ENCODE results near the gene KCTD21.

The KCTD21 gene

GRCh38 chr11:78147807-78148206 is 40.6 kb downstream of the KCTD21 start:
- in situ Hi-C loops (cut with HindIII; ENCODE audit: low sequenced_read_pairs): no loop called here

- in situ Hi-C loops (cut with HindIII; ENCODE audit: low sequenced_read_pairs): no loop called here
Measured at GRCh38 chr11:78145511-78146025, 42.9 kb downstream of the KCTD21 start.

- in situ Hi-C loops (cut with HindIII; ENCODE audit: low sequenced_read_pairs): no loop called here
Measured at GRCh38 chr11:78140392-78141077, 47.9 kb downstream of the KCTD21 start.

GRCh38 chr11:78139422-78140391 is 48.7 kb downstream of the KCTD21 start, which contains the start of gene ALG8:
Gene ALG8 (minus strand): TSS chr11:78139626. CDS start chr11:78139588, 38 bp downstream.
- in situ Hi-C loops (cut with HindIII; ENCODE audit: low sequenced_read_pairs): no loop called here

- in situ Hi-C loops (cut with HindIII; ENCODE audit: low sequenced_read_pairs): no loop called here
Measured at GRCh38 chr11:78138694-78139421, 49.6 kb downstream of the KCTD21 start.

- in situ Hi-C loops (cut with HindIII; ENCODE audit: low sequenced_read_pairs): no loop called here
Measured at GRCh38 chr11:78138291-78138690, 50.1 kb downstream of the KCTD21 start.

- in situ Hi-C loops (cut with HindIII; ENCODE audit: low sequenced_read_pairs): no loop called here
Measured at GRCh38 chr11:78132475-78132874, 56.0 kb downstream of the KCTD21 start.

- in situ Hi-C loops (cut with HindIII; ENCODE audit: low sequenced_read_pairs): no loop called here
Measured at GRCh38 chr11:78131956-78132355, 56.5 kb downstream of the KCTD21 start.

- in situ Hi-C loops (cut with HindIII; ENCODE audit: low sequenced_read_pairs): no loop called here
Measured at GRCh38 chr11:78127403-78127802, 61.0 kb downstream of the KCTD21 start.
